NCI-H82 treated with DMSO at 0.1 percent for 48 hours (cell line): ENCODE results near the gene KRTAP5-9.
"Not testable (repeated sequence)": the region's sequence is repeated elsewhere in the genome, so short reads cannot be mapped to it uniquely, and the experiment has no call there.

Experiments used
- DNase-seq: peaks from one replicate; lab custom pipeline; 2025; ENCODE audit not compliant: unreplicated experiment; lab: John Stamatoyannopoulos, UW

Gene KRTAP5-9

GRCh38 chr11:71548120-71548519 is at the start of gene KRTAP5-9:
KRTAP5-9 (plus strand) TSS chr11:71548420; CDS start chr11:71548658, 238 bp downstream.
- DNase-seq, result no peak

DNA sequence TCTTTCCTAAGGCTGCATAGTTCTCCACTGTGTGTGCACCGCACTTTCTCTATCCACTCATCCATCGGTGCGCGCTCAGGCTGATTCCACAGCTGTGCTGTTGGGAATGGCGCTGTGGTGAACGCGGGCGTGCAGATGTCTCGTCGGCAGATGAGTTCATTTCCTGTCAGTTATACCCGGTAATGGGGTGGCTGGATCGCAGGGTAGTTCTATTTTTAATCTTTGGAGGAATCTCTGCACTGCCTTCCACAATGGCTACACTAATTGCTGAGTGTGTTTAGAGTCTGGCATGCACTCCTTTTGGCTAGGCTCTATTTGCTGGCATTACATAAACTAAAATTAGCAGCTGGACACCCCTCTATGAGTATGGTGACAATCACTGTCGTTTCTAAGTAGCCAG is 49.1 kb upstream of the KRTAP5-9 start:
- DNase-seq, result no peak

GRCh38 chr11:71499546-71499945 is 48.7 kb upstream of the KRTAP5-9 start:
- no peak for DNase-seq

GRCh38 chr11:71500601-71501021 is 47.6 kb upstream of the KRTAP5-9 start:
- DNase-seq, result no peak

DNA sequence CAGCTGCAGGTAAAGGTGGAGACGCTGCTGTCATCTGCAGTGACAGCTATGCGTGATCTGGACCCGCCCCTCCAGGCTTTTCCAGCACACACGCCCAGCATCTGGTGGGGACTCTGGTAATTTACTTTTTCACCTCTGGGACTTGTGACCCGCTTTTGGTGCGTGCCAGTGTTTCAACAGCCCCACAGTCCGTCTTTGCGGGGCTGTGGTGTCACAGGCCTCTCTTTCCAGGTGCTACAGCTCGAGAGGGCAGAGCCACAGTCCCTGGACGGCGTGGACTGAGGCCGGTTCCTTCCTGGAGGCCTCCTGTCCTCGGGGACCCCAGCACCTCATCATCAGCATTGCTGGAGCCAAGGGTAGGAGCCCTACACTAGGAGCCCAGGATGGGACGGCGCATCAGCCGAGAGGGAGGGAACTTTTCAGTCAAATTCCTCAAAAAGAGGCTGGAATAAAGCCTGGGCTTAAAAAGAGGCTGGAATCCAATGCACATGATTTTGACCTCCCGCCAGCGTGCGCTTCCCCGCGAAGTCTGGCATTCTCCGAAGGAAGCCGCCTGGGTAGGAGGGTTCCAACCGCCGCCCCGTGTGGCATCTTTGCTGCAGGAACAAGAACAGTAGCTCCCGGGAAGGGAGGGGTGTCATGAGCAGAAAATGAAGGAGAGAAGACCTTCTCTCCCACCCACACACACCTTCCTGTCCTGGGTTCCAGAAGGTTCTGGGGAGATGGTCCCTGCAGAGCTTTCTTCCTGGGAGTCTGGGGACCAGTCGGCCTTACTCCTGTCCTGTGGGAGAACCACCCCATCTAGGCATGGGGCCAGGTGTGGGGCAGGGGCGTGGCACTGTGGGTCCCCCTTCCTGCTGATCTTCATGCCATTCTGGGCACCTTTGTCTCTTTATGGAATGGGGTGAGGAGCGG is 46.9 kb upstream of the KRTAP5-9 start:
- no peak for DNase-seq

GRCh38 chr11:71502026-71502425 is 46.2 kb upstream of the KRTAP5-9 start:
- DNase-seq, result no peak

DNA sequence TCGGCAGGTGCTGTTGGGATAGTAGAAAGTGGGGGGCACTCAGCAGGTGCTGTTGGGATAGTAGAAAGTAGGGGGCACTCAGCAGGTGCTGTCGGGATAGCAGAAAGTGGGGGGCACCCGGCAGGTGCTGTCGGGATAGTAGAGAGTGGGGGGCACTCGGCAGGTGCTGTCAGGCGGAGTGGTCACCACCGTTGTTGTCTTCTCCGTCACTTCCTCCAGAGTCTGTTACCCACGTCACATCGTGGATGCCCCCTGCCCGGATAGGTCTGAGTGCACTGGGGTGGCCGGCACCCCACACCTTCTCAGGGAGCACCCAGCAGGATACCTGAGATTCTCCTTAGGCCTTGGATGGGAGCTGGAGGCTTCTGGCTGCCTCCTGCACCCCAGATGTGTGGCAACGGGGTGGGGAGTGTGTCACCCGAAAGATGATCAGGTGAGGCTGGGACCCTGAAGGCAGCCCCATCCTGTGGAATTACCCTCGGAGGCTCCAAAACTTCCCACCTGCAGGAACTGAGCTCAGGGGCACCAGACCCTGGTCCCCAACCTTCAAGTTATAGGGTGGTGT is 45.3 kb upstream of the KRTAP5-9 start:
- DNase-seq, result no peak

DNA sequence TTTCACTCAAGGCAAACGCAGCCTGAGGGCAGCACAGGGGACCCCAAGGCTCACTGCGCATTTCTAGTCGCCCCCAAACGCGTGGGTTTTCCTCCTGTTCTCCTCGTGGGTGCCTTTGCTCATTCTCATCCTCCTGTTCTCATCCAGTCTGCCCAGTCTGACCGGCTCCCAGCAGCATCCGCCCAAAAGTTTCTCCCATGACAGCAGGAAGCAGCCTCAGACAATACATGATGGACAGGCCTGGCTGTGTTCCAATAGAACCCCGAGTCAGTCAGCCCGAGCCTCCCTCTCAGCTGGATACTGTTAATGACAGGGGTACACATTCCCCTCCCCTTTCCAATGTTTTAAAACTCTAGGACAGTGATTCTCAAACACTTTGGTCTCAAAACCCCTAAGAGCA is 43.7 kb upstream of the KRTAP5-9 start:
- no peak for DNase-seq

DNA sequence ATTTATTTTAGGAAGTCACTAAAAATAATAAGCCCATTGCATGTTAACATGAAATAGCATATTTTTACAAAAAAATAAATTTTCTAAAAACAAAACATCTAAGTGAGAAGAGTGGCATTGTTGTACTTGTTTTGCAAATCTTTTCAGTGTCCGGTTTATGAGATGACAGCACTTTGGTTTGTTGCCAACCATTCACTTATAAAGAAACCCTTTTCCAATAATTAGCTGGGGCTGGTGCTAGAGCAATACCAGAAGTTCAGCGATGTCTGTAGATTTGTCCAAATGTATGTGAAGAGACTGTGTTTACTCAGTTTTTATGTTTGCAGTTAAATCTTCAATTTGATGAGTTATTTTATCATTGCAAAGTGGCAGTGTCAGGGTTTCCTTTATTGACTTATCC is 43.2 kb upstream of the KRTAP5-9 start:
- no peak for DNase-seq

- DNase-seq, result no peak
These were observed 42.4 kb upstream of the KRTAP5-9 start for GRCh38 chr11:71505781-71506180.

DNA sequence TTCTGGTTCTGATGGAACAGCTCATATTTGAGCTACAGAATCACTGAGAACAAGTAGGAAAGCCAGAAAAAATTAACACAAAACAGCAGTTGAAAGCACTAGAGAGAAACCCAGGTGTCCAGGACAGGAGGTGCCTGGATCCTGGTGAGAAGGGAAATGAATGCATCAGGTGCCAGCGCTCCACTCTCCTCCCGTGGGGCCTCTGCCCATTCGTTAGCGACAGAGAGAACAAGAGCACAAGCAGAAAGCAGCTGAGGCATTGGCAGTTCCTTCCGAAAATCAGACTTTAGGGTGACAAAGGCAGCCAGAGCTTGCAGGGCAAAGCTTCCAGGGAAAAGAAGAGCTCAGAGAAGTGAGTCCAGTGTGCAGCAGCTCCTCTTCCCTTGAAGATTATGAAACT is 41.1 kb upstream of the KRTAP5-9 start:
- no peak for DNase-seq

DNA sequence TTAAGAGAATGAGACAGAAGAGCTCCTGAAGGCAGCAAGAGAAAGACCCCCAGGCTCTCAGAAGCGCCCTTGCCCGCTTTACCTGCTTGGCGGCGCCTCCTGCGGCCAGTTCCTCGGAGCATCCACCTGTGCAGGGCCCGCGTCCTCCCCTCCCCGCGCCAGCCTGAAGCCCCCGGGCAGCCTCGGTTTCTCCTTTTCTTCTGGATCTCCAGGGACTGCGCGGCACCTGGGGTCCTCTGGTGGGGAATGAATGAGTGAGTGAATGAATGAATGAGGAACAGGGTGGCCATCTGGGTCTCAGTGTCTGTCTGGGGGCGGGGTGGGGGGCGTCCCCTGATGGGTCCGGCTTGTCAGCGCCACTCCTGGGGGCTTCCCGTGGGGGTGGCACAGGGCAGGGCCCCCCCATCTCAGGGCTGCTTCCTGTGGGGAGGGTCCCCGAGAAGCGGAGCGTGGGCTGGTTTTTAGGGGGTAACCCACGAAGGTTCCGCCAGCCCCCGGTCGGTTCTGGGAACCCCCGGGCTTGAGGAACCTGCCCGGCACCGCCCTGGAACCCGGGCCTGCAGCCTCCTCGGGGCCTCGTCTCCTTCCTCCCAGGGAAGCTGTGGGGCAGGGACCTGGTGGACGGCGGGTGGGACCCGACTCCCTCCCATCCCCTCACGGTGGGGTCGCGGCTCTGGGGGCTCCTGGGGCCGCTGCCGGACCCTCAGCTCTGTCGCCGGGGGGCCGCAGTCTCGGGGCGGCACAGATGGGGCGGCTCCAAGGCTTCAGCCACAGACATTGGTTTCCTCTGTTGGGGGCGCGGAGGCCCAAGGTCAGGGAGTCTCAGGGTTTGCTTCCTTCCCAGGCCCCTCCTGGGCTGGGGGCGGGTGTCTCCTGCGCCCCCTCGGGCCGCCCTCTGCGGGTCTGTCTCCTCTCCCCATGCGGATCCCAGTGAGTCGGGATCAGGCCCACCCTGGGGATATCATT is 29.4 kb upstream of the KRTAP5-9 start:
- no peak for DNase-seq

DNA sequence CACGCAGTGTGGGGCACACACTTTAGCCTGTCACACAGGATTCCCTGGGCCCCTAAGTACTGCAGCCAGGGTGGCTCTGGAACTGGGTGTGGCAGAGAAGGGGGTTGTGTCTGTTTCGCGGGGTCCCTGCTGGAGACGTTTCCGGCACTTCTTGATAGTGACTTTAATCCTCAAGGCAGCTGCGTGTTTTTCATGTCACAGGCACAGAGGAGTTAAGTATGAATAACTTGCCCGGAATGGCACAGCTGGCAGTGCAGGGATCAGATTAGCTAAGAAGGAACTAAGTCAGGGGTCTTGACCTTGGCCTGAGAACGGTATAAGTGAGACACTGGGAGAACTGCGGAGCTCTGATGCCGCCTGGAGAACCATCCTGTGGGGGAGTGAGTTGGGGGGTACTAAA is 28.7 kb upstream of the KRTAP5-9 start:
- DNase-seq, result no peak

- no peak for DNase-seq
These were observed 22.9 kb upstream of the KRTAP5-9 start for GRCh38 chr11:71525188-71525937.

- DNase-seq, result no peak
These were observed 22.2 kb upstream of the KRTAP5-9 start for GRCh38 chr11:71525938-71526495.

- not testable (repeated sequence) for DNase-seq
These were observed 21.2 kb upstream of the KRTAP5-9 start, which contains the start of gene KRTAP5-7 for GRCh38 chr11:71526796-71527575. KRTAP5-7 (plus strand) TSS chr11:71527267; CDS start chr11:71527301, 34 bp downstream.

DNA sequence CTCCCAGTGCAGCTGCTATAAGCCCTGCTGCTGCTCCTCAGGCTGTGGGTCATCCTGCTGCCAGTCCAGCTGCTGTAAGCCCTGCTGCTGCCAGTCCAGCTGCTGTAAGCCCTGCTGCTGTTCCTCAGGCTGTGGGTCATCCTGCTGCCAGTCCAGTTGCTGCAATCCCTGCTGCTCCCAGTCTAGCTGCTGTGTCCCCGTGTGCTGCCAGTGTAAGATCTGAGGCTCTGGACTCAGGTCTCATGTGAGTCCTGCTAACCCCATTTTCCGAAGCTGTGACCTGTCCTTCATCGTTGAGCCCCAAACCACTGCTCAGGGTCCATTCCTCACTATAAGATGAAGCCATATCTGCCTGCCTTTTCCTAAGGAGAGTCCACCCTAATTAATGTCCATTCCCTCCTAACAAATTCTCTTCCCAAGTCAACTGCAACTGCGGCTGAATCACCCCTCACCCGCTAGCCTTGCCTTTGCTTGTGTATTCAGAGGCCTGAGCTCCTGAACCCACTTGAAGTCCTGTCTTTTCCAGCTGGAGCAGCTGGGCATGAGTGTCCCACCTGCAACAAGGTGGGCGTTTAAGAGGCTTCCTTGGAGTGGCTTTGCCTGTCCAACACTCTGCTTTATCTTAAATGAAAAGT is 20.5 kb upstream of the KRTAP5-9 start:
- no peak for DNase-seq

DNA sequence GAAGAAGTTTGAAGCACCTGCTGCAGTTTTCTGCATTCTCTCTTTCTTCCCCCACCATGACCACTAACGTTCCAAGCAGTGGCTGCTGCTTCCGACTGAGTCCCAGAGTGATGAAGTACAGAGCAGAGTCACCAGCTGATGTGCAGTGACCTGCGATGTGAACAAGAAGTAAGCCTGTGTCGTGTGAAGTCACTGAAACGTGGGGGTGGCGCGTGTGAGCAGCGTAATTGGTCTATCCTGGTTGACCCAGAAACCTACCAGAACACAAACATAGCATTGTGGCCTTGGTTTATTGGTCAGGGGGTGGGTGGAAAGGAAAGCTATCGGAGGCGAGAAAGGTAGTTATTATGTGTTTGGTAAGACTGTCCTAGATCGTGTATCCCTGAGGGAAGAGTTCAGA is 17.6 kb upstream of the KRTAP5-9 start:
- no peak for DNase-seq

- no peak for DNase-seq
These were observed 16.1 kb upstream of the KRTAP5-9 start for GRCh38 chr11:71532036-71532610.
